Activated CD8-positive, alpha-beta memory T cell treated with anti-CD3 and anti-CD28 coated beads, Interleukin-2, amount 50 U/mL, for 48 hours (primary cell): Measurements from ENCODE around the gene USP9X.
"Not testable (repeated sequence)": the region's sequence is repeated elsewhere in the genome, so short reads cannot be mapped to it uniquely, and the experiment has no call there.

ENCODE experiments used
- DNase-seq: peaks from one replicate; pipeline ENCODE4 v3.0.0-alpha.2; 2020

Gene USP9X, protein sequence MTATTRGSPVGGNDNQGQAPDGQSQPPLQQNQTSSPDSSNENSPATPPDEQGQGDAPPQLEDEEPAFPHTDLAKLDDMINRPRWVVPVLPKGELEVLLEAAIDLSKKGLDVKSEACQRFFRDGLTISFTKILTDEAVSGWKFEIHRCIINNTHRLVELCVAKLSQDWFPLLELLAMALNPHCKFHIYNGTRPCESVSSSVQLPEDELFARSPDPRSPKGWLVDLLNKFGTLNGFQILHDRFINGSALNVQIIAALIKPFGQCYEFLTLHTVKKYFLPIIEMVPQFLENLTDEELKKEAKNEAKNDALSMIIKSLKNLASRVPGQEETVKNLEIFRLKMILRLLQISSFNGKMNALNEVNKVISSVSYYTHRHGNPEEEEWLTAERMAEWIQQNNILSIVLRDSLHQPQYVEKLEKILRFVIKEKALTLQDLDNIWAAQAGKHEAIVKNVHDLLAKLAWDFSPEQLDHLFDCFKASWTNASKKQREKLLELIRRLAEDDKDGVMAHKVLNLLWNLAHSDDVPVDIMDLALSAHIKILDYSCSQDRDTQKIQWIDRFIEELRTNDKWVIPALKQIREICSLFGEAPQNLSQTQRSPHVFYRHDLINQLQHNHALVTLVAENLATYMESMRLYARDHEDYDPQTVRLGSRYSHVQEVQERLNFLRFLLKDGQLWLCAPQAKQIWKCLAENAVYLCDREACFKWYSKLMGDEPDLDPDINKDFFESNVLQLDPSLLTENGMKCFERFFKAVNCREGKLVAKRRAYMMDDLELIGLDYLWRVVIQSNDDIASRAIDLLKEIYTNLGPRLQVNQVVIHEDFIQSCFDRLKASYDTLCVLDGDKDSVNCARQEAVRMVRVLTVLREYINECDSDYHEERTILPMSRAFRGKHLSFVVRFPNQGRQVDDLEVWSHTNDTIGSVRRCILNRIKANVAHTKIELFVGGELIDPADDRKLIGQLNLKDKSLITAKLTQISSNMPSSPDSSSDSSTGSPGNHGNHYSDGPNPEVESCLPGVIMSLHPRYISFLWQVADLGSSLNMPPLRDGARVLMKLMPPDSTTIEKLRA (N-terminal part only)

DNA sequence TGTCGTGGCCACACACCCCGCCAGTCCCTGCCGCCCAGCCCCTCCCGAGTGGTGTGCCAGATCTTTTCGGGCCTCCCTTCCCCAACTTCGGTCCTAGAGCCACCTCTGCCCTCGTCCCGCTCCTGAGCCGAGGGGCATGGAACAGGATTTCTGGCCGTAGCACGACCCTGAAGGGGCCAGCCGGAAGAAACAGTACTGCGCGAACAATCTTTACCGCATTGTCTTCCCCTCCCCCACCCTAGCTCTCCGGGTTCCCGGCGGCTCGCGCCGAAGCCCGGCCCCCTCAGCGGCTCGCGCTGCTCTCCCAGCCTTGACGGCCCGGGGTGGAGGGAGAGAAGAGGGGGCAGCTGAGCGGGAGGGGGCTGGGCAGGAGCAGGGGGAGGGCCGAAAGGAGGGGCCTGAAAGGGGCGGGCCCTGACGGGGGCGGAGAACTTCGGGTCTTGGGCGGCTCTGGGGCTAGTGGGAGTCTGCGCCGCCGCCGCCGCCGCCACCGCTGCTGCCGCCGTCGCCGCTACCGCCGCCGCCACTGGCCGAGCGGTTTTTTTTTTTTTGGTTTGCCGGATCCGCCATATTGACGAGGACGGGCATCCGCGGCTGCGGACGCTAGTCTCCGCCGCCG lies at the start of gene USP9X:
Gene USP9X, plus strand, starts transcription at position 553 of the 619 bp plus-strand sequence. CDS start 38,184 bp downstream, outside the sequence.
- DNase-seq: peak; percentile 86

DNA sequence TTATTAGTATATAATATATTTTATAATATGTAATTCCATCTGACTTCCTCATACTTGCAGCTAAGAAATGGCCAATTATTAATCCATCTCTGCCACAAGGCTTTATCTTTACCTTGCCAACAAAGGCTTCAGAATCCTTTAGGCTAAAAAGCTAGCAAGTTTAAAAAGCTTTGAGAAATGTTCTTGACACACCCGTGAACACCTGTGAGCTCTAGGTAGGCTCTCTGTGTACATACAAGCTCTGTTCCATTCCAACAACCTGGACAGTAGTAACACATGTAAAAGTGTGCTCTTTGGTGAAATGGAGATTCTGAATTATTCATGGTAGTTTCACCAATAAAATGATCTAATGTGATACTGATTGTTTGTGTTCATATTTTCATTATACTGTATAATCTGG lies 49.7 kb upstream of the USP9X start:
- DNase-seq: no peak

DNA sequence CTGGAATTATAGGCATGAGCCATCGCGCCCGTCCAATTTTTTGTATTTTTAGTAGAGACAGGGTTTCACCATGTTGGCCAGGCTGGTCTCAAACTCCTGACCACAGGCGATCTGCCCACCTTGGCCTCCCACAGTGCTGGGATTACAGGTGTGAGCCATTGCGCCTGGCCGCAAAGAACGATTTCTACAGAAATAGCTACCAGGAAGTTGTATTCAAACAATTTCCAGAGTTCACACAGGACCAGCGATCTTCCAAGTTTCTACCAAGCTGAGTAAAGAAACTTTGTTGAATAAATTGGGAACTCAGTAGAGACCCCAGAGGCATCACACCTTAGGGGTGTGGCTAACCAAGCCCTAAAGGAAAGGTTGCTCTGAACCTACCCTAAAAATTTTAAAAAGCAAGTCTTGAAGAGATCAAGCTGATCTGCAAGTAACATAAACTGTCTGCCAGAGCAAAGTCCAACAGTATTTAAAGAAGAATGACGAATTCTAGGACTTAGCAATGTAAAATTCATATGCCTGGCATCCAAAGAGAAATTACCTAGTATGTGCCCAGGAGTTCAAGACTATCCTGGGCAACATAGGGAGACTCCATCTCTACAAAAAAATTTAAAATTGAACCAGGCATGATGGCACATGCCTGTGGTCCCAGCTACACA lies 48.4 kb upstream of the USP9X start:
- no peak for DNase-seq

DNA sequence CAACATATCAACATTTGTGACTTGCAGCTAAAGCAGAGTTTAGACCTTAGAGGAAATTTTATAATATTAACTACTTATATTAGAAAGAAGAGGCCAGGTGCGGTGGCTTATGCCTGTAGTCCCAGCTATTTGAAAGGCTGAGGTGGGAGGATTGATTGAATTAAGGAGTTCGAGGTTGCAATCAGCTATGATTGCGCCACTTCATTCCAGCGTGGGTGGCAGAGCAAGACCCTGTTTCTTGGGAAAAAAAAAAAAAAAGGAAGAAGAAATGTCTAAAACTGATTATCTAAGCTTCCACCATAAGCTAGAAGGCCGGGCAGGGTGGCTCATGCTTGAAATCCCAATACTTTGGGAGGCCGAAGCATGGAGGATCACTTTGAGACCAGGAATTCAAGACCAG lies 42.0 kb upstream of the USP9X start:
- no peak for DNase-seq

DNA sequence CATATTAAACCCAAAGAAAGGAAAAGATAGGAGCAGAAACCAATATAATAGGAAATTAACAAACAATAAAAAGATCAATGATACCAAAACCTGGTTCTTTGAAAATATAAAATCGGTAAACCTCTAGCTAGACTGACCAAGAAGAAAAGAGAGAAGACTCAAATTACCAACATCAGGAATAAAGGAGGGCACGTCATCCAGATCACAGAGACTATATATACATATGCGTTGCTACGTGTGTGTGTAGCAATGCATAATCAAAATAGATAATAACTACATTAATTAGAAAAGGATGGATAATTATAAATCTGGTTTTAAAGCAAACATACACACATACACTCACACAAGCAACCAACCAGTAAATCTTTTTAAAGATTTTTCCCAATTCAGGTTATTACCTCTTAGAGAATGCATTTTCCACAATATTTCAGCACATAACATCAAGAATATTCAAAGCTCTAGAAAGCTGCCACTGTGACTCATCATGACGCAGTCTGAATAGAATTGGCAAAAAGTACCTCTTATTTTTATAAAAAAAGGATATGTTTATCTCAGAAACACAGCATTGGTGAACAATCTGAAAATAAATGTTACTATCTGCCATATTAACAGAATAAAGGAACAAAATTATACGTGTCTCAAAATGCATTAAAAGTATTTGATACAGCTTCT lies 41.4 kb upstream of the USP9X start:
- no peak for DNase-seq

DNA sequence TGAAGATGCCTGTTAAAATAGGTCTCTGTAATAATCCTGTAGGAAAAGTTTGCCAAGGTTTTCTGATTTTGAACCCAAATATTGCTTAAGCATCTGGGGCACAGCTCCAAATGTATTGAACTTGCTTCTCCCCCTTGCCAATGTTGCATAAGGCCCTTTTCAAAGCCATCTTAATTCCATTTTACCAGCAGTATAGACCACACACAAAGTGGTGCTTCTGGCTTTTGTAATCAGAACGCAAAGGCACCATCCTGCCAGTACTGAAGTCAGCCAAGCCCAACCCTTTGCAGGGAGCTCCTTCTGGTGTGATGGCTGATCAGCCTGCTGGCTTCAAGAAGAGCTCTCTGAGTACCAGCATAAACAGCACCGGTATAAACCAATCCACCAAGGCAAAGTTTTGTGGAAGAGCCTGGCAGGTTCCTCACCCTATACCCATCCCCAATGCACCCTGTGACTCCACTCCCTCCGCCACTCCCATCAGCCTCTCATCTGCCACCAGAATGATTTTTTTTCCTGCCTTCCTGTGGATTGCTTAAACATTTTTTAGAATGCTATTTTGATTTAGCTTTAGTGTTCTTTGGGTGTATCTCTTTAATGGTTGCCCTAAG lies 39.2 kb upstream of the USP9X start:
- no peak for DNase-seq

DNA sequence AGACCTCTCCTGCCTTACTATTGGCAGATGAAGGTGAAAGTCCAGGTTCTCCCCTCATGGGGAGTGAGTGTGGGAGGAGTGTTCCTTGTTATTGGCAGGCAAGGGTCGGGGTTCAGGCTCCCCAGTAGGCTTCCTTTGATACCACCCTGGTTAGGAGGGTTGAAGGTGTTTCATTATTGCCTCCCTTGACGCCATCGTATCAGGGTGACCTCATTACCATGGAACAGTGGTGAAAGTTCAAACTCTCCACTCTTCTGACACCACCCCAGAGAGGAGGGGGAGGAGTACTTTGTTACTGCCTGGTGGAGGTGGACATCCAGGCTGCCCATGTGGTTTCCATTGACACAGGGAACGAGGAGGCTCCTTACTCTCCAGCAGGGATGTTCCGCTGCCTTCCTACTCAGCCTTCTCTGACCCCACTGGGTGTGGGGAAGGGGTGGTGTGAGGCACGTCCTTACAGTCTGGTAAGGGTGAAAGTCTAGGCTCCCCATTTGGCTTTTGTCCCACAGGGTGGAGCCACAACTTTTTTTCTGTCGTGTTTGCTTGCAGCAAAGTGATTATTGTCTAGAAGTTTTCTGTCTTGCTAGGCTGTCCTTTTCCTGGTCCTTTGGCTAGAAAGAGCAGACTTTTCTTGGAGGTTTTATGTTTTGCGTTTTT lies 37.2 kb upstream of the USP9X start:
- no peak for DNase-seq

DNA sequence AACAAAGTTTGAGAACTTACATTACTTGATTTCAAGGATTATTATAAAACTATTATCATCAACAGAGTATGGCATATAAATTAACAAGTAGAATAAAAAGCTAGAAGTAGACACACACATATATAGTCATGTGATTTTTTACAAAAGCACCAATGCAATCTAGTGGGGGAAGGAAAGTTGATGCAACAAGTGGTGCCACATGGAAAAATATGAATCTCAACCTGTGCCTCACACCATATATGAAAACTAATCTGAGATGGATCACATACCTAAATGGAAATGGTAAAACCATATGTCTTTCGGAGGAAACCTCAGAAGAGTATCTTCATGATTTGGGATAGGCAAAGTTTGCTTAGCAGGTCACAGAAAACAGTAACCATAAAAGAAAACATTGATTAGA lies 34.9 kb upstream of the USP9X start:
- DNase-seq: no peak

DNA sequence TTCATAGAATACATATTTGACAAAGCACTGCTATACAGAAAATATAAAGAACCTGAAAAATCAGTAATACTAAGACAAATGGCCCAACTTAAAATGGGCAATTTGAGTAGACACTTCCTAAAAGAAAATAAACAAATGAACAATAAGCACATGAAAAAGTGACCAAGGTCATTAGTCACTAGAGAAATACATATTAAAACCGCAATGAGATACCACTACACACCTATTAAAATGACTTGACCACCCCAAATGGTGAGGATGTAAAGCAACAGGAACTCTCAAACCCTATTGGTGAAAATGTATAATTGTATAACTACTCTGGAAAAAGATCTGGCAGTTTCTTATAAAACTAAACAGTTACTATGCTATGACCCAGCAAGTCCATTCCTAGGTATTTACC lies 34.0 kb upstream of the USP9X start:
- no peak for DNase-seq

DNA sequence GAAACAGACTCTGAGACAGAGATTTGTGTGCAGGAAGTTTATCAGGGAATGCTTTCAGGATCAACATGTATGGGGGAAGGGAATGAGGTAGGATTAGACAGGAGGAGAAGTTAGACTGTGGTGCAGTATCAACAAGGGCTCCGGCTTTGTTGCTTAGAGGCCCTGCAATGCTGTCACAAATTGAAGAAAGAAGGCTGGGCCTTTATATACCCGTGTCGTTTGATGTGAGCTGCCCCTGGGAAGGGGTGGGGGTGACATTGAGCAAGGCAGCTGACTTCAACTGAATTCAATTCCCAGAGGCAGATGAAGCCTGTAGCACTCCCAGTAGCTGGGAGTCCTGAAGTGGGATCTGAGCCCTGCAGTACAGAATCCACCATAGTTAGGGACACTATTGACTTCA lies 29.5 kb upstream of the USP9X start:
- no peak for DNase-seq

DNA sequence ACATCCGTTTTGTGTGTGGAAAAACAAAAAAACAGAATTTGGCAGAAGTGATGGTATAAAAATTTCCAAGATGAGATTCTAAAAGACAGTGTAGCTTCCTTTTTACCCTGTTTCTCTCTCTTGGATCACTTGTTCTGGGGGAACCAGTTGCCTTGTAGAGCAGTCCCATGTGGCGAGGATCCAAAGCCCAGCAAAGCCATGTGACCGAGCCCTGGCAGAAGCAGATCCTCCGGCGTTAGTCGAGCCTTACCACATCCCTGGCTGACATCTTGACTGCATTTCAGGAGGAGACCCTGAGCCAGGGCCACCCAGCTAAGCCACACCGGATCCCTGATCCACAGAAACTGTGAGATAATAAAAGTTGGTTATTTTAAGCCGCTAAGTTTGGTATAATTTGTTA lies 22.0 kb upstream of the USP9X start:
- not testable (repeated sequence) for DNase-seq

DNA sequence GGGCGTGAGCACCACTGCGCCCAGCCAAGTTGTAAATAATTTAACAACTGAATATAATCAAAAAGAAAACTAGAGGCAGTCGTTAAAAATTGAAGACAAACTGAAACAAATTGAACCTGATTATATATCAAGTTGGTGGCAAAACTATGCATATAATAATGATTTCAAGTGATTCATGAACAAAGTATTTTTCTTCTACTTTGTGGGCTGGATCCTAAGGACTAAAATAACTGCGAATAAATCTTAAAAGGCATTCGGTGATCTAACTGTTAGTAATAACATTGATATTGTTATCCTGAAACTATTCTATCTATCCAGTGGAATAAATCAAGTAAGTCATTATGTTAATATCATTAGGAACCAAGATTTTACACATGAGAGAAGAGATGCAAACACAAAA lies 21.2 kb upstream of the USP9X start:
- DNase-seq: no peak

DNA sequence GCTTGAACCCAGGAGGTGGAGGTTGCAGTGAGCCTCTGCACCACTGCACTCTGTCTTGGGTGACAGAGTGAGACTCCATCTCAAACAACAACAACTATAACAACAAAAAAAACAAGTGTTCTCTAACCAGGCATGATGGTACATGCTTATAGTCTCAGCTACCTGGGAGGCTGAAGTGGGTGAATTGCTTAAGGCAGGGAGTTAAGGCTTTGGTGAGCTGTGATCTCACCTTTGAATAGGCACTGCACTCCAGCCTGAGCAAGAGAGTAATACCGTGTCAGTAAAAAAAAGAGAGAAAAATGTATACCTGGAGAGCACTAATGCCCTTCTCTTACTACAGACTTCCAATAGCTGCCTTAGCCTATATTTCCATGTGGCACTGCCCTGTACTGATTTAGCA lies 18.9 kb upstream of the USP9X start:
- DNase-seq: no peak

DNA sequence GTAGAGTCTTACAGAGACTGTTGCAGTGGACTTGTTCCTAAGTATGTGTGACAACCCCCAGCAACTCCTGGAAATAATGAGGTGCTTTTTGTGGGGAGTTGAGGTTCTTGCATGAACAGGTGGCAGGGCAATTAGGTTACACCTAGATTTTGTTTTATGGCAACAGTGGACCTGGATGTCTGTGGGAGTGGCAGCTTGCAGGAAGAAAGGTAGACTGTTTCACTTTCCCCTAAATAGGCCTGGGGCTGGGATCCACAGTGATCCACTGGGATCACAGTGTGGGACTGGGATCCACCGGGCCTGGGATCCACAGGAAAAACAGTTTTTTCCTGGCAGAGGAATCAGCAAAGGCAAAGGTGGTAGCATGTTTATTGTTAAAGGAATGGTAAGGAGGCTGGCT lies 18.3 kb upstream of the USP9X start:
- no peak for DNase-seq

DNA sequence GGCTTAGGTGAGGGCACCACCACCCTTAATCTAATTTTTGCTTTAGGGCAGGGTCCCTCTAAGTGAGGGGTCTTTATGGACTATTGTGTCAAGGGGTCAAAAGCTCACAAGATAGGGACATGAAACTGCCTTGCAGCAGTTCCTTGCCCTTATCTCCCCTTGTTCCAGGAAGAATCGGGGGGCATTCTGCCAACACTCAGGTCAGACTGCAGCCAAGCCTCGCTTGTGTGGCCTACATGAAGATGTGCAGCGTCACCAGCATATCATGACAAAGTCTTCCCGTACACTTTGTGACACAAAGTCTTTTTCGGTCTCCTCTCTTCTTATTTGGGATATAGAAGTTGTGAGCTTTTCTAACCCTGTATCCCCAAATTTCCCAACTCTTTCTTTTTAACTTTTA lies 17.5 kb upstream of the USP9X start:
- DNase-seq: no peak

DNA sequence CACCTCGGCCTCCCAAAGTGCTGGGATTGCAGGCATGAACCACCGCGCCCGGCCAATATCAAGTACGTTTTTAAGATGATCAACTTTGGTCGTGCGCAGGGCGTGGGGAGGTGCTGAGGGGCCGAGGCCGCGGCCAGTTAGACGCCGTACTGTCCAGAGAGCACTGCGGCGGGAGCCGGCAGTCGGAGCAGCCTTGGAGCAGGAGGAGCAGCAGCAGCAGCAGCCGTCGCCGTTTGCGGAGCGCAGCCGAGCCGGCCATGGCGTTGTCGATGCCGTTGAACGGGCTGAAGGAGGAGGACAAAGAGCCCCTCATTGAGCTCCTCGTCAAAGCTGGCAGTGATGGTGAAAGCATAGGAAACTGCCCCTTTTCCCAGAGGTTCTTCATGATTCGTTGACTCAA lies 8.5 kb upstream of the USP9X start:
- DNase-seq: no peak

DNA sequence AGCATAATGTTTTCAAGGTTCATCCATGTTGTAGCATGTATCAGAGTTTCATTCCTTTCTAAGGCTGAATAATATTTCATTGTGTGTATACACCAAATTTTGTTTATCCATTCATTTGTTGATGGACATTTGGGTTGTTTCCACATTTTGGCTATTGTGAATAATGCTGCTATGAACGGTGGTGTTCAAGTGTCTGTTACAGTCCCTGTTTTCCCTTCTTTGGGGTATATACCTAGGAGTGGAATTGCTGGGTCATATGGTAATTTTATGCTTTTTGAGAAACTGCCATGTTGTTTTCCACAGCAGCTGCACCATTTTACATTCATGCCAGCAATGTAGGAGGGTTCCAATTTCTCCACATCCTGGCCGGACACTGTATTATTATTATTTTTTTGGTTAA lies 3.4 kb upstream of the USP9X start:
- no peak for DNase-seq

DNA sequence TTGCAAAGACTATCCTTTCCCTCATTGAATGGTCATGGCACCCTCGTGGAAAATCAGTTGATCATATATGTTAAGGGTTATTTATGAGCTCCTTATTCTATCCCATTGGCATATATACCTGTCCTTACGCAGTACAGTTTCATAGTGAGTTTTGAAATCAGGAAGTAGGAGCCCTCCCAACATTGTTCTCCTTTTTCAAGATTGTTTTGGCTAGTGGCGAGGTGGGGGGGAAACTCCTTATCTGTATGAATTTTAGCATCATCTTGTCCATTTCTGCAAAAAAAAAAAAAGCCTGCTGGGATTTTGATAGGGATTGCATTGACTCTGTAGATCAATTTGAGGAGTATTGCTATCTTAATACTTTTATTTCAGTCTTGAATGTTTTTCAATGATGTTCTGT lies 2.5 kb upstream of the USP9X start:
- DNase-seq: no peak

DNA sequence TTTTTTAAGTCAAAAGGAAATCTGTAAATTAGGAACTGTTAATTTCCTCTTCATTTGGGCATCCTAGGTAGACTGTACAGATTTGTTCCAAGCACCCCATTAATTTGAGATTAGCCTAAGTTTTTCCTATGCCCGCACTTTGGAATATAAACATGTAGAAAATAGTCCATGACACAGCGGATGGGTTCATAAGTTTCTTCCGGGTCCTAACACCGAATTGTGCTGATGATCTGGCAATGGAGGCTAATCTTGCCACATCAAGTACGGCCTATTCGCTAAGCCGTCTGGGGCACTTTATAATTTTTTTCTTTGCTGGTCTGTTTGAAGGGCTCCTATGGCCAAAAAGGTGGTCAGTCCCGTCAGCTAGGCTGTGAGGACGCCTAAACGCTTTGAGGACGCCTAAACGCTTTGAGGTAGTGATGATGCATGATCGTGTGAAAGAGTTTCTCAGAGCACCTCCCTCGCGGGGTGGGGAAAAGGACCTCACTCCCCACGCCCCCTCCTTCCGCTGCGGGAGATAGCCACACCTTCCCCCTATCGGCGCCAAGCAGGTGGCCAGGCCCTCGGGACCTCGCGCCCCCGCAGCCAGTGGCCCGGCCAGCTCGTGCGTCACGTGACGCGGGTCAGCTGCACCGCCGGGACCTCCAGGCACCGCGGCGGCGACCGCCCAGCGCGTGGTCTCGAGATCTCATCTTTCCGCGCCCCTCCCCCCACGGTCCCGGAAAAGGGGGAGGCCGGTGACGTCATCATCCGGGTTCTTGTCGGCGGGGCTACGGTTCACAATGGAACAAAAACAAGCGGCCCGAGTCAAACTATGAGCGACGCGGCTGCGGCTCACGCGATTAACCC lies 977 bp upstream of the USP9X start:
- DNase-seq: peak; percentile 98

DNA sequence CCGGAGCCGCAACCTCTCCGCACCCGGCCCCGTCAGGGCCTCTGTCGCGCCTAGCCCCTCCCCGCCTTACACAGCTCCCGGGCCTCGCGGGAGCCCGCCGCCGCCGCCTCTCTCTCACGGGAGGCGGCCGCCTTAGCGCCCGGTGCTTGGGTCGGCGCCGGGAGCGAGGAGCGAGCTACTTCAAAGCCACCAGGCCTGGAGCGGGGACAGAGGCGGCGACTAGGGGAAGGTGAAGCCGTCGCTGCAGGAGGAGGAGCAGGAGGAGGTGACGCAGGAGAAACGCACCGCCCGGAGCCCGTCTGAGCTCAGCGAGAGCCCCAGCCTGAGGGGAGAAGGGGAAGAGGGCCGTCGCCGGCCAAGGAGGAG lies 250 bp downstream of the USP9X start:
- peak; percentile 71 for DNase-seq
